Activated T-helper 2 cell treated with anti-CD3 and anti-CD28 coated beads, Interferon-gamma antibody, Interleukin-2, Interleukin-4, amounts not matched to agents 10 μg/mL and 5 μg/mL and 100 μg/mL, durations not matched to agents 14 hours and 24 hours and 36 hours (primary cell): ENCODE results near the gene RBM45. TPM values are rescaled to one million over a fixed set of nuclear protein-coding genes. Genes with fewer than 3 reads are reported as not detected.
A peak's percentile ranks its signal among the peaks of the same experiment; 100 is the strongest.

ENCODE experiments used
- DNase-seq: peaks from one replicate; pipeline ENCODE4 v3.0.0; 2021; ENCODE audit warnings: low spot score
- H3K27ac Mint-ChIP-seq: one replicate; pipeline ENCODE4 v1.8.0; 2021; ENCODE audit warnings: mixed read lengths
- H3K27me3 Mint-ChIP-seq: one replicate; pipeline ENCODE4 v1.8.0; 2021; ENCODE audit warnings: low read depth, mixed read lengths
- H3K36me3 Mint-ChIP-seq: one replicate; pipeline ENCODE4 v1.8.0; 2021; ENCODE audit warnings: low read depth, mixed read lengths
- H3K4me1 Mint-ChIP-seq: one replicate; pipeline ENCODE4 v1.8.0; 2021; ENCODE audit warnings: low read depth, mixed read lengths
- H3K4me3 Mint-ChIP-seq: one replicate; pipeline ENCODE4 v1.8.0; 2021; ENCODE audit warnings: low read depth, mild to moderate bottlenecking, moderate library complexity, mixed read lengths
- H3K9me3 Mint-ChIP-seq: one replicate; pipeline ENCODE4 v1.8.0; 2021; ENCODE audit warnings: mixed read lengths
- intact Hi-C: fragments of 100-400 bp; cut with micrococcal nuclease; formaldehyde crosslinking; loops from one replicate; pipeline ENCODE4 v1.15.1; 2023
- total RNA-seq: library from RNA; stranded (reverse); gene quantifications from 2 replicates; pipeline ENCODE4 v1.2.3, GENCODE V29; 2022

The RBM45 gene
- total RNA-seq, 1 donor from 2014 or later, result 14.3 TPM

DNA sequence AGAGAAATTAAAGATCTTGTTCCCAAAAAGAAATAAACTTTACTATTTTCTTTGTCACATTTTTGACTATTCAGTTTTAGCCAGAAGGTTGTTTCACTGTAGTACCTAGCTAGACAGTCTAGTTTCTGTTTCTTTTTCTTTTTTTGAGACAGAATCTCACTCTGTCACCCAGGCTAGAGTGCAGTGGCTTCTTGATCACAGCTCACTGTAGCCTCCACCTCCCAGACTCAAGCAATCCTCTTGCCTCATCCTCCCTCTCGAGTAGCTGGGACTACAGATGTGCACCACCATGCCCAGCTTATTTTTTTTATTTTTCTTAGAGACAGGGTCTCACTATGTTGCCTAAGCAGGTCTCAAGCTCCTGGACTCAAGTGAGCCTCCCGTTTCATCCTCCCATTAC is 2.2 kb downstream of the RBM45 start:
- Mint-ChIP-seq H3K27ac (peak overlapping the region; percentile 68), H3K4me3 (peak overlapping the region; percentile 43), H3K27me3 (no peaks in the 10 kb centered on the region), H3K9me3 (no peaks in the 10 kb centered on the region), H3K4me1 (peaks cover 30% of the 10 kb centered on the region), H3K36me3 (peaks cover 16% of the 10 kb centered on the region)
- intact Hi-C loops, result loop anchor here (5.0 kb wide), 2 partner anchors 408 to 1893 kb away; partner anchors contain the start of gene CWC22
- DNase-seq, result no peak

DNA sequence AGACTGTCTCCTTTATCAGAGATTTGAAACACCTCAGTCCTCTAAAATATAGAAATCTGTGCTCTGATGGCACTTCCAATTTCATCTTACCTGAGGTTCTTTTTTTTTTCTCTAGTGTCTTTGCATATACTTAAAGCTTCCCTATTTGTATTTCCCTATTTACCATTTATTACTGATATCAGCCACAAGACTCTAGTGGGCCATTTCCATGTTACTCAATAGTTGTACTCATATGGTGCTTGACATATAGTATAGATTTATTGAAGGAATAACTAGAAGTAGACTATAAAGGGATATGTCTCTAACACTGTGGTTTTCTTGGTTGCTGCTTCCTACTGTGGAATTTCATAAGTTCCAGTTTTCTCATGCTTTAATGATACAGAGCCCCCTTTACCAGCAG is 3.0 kb downstream of the RBM45 start:
- intact Hi-C loops, result no loop called here
- H3K4me3 Mint-ChIP-seq, result no peak overlapping the region
- peaks cover 22% of the 10 kb centered on the region for H3K36me3 Mint-ChIP-seq
- H3K4me1 Mint-ChIP-seq, result peaks cover 31% of the 10 kb centered on the region
- no peak for DNase-seq
- no peak overlapping the region for H3K27ac Mint-ChIP-seq
- H3K27me3 Mint-ChIP-seq, result no peaks in the 10 kb centered on the region
- no peaks in the 10 kb centered on the region for H3K9me3 Mint-ChIP-seq

DNA sequence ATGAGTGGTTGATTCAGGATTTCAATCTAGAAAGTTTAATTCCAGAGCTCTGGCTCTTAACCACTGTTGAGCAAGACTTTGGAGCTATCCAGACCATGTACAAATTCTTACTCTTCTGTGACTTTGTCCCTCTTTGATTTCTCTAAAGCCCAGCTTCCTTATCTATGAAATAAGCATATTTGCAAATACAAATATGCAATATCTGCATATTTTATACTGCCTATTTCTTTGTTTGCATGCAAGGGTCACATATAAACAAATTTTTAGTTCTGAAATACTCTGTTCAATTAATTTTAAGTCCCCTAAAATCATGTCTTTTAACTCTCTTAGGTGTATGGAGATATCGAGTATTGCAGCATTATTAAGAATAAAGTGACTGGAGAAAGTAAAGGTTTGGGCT is 5.5 kb downstream of the RBM45 start:
- intact Hi-C loops, result no loop called here
- Mint-ChIP-seq H3K9me3 (no peaks in the 10 kb centered on the region), H3K4me3 (no peak overlapping the region), H3K4me1 (peaks cover 30% of the 10 kb centered on the region), H3K27ac (no peak overlapping the region), H3K36me3 (peaks cover 40% of the 10 kb centered on the region), H3K27me3 (no peaks in the 10 kb centered on the region)
- no peak for DNase-seq

DNA sequence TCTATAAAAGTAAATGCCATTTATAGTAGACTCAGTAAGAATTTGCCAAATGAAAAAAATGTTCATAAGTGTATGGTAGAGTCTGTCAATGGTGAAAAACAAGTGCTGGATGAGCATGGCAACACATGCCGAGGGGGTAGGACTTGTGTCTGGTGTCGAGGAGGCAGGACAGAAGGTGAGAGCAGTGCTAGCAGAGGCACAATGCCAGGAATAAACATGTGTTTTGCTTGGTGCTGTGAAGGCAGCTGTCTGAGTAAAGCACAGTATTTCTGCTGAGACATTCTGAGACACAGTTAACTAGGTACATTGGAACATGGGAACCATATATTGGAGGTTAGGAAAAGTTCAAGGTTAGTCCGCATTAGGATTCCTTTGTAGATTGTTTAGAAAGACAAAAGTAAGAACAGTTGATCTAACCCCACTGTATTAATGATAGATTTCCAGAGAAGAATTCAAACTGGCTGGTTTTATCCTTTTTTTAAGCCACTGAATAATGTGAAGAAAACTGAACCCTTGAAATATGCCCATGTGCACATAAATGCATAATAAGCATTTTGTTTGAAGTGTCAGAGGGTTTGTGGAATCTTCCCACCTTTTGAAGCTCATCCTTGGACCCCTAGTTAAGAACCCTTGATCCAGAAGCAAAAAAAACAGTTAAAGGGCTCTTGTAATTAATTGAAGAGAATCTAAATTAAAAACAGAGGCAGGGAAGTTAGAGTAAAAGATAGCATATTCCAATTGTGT is 7.1 kb downstream of the RBM45 start:
- Mint-ChIP-seq H3K9me3 (no peaks in the 10 kb centered on the region), H3K4me3 (no peak overlapping the region), H3K27ac (no peak overlapping the region), H3K27me3 (no peaks in the 10 kb centered on the region), H3K36me3 (peaks cover 50% of the 10 kb centered on the region), H3K4me1 (peaks cover 16% of the 10 kb centered on the region)
- intact Hi-C loops, result no loop called here
- no peak for DNase-seq

DNA sequence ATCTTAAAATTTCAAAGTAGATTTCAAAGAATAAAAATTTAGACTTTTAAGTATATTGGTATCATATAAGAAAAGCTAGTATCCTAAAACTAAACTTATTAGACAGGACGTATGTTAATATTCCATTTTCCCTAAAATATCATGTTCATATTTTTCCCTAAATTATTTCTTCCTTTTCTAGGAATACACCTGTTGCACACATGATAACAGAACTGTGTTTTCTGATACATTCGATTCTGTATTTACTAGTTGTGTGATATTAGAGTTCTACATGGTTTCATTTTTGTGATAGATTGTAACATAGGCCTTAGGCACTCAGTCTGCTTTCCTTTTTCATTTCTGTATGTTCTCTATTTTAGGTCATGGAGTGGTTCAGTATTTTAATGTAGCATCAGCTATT is 10.9 kb downstream of the RBM45 start:
- peaks cover 52% of the 10 kb centered on the region for H3K36me3 Mint-ChIP-seq
- no peak for DNase-seq
- intact Hi-C loops, result no loop called here
- H3K27me3 Mint-ChIP-seq, result no peaks in the 10 kb centered on the region
- peaks cover 3% of the 10 kb centered on the region for H3K4me1 Mint-ChIP-seq
- no peak overlapping the region for H3K4me3 Mint-ChIP-seq
- H3K9me3 Mint-ChIP-seq, result no peaks in the 10 kb centered on the region
- no peak overlapping the region for H3K27ac Mint-ChIP-seq

DNA sequence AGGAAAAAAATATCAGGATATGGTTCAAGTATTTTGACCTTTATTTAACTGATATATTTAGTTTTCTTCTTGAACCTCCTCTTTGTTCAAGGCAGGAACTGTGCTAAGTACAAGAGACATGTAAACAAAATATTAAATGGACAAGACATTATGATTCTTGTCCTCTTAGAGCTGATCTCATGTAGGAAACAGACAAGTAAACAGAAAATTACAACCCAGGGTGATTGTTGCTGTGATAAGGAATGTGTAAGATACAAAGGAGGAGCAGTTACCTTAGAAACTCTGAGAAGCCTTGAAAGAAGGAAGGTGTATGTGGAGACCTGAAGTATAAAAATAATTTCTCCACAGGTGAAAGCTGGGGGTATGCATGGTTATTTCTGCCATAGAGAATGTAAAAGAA is 12.9 kb downstream of the RBM45 start:
- H3K36me3 Mint-ChIP-seq, result peaks cover 45% of the 10 kb centered on the region
- H3K27me3 Mint-ChIP-seq, result no peaks in the 10 kb centered on the region

DNA sequence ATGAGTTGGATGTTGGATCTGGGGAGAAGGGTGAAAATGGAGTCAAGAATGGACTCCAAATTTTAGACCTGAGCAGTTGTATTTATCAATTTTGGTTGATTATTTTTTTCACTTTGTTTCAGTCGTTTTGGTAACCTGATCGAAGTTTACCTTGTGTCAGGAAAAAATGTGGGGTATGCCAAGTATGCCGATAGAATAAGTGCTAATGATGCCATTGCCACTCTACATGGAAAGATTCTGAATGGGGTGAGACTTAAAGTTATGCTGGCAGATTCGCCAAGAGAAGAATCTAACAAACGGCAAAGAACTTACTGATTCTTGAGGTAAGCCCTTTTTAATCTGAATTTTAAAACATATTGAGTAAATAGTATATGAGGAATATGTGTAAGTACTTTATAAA is 13.6 kb downstream of the RBM45 start:
- intact Hi-C loops, result no loop called here
- H3K27me3 Mint-ChIP-seq, result no peaks in the 10 kb centered on the region
- no peak for DNase-seq
- no peak overlapping the region for H3K4me3 Mint-ChIP-seq
- peaks cover 41% of the 10 kb centered on the region for H3K36me3 Mint-ChIP-seq
- H3K9me3 Mint-ChIP-seq, result no peaks in the 10 kb centered on the region
- H3K4me1 Mint-ChIP-seq, result no peaks in the 10 kb centered on the region
- no peak overlapping the region for H3K27ac Mint-ChIP-seq

More for the DNA sequence above, 12.9 kb downstream of the RBM45 start:
- Mint-ChIP-seq H3K27ac (no peak overlapping the region), H3K4me1 (no peaks in the 10 kb centered on the region), H3K9me3 (no peaks in the 10 kb centered on the region), H3K4me3 (no peak overlapping the region)
- no peak for DNase-seq
- intact Hi-C loops, result no loop called here

DNA sequence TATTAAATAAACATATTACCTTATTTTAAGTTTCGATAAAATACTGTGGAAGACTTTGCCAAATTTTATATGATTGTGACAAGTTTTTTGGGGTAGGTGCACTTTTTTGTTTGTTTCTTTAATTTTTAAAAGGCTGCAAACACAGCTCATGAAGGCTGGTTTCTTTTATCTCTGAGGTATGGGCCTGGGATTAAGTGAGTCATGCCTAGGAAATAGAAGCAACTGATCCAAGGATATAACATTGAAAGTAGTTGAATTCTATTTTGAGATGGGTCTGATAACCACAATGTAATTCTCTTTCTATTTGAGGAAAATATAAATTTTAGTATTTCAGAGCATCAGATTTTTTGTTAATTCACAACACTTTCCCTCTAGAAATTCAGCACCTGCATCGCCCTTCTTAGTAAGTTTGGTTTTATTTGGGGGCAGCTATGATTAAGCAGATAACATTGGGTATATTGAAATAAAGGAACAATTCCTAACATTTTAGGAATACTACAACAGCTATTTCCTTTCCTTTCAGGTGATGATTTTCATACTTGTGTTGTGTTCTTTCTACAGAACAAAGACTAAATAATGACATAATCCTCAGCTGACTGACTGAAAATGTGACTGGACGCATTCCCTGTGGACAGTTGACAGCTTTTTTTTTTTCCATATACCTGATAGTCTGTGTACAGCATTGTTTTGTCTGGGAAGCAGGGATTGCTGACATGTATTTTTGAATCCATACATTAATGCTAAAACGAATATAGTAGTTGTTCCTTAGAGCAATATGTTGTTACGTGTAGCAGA is 16.8 kb downstream of the RBM45 start:
- Mint-ChIP-seq H3K36me3 (peaks cover 20% of the 10 kb centered on the region), H3K9me3 (no peaks in the 10 kb centered on the region), H3K4me3 (no peak overlapping the region), H3K27me3 (no peaks in the 10 kb centered on the region), H3K4me1 (no peaks in the 10 kb centered on the region), H3K27ac (no peak overlapping the region)
- DNase-seq, result no peak
- intact Hi-C loops, result no loop called here

DNA sequence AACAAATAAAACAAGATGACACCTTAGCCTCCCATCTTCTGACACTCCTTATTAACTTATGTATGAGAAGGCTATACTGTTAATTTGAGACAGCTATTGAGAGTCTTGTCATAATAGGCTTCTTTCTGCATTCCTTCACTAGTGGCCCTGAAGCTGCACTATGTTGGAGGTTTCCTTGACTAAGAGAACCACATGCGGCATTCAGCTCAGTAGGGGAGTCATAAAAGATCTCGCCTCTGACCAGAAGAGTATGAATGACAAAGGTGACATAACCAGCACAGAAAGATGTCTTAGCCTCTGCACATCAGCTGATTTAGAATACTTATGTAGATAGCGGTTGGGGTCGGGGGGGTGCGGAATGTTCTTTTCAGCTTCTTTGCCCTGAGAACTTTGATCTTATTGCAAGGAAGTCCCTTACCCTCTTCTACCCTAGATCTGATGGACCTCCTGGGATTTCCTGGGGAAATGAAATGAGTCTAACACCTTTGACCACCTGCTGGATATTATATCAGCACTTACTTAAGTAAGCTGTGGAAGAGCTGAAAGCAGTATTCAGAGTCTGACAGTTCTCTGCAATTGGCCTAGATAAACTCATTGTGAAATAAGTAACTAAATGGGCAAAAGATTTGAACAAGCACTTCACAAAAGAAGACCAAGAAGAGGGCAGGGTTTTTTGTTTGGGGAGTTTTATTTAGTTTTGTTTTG is 24.2 kb downstream of the RBM45 start:
- no peak for DNase-seq
- Mint-ChIP-seq H3K9me3 (no peaks in the 10 kb centered on the region), H3K4me1 (no peaks in the 10 kb centered on the region), H3K27ac (no peak overlapping the region), H3K4me3 (no peak overlapping the region), H3K27me3 (no peaks in the 10 kb centered on the region), H3K36me3 (peaks cover 5% of the 10 kb centered on the region)
- intact Hi-C loops, result no loop called here

DNA sequence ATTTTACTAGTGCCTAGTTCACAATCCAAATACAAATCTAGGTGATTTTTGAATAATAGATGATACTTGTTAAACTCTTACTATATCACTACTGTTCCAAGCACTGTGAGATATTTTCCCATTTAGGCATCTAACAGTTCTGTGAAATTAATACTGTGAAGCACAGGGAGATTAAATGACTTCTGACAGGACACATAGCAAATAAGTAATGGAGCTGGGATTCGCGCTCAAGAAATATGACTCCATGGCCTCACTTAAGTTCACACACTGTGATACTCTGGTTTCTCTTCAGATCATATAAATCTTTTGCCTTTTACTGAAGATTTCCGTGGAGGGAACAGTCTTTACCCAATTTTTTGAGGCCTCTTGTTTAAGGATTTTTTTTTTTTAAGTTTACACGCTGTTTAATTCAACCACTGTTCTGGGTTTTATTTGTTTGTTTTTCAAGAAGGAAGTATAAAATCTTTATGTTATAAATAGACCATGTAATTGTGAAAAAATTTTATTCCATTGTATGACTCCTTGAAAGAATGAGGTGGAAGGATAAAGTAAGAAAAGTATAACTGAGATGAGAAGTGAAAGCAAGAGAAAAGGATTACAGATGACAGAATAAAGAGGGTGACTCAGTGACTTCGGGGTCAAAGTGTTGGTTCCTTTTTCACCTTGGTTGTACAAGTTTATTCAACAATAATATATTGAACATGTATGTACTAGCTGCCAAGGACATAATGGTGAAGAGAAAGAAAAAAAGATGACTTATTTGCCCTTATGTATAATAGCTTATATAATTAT is 30.2 kb downstream of the RBM45 start:
- H3K4me3 Mint-ChIP-seq, result no peak overlapping the region
- H3K9me3 Mint-ChIP-seq, result no peaks in the 10 kb centered on the region
- H3K27ac Mint-ChIP-seq, result no peak overlapping the region
- intact Hi-C loops, result no loop called here
- H3K27me3 Mint-ChIP-seq, result peaks cover 9% of the 10 kb centered on the region
- no peak for DNase-seq
- no peaks in the 10 kb centered on the region for H3K36me3 Mint-ChIP-seq
- H3K4me1 Mint-ChIP-seq, result no peaks in the 10 kb centered on the region

DNA sequence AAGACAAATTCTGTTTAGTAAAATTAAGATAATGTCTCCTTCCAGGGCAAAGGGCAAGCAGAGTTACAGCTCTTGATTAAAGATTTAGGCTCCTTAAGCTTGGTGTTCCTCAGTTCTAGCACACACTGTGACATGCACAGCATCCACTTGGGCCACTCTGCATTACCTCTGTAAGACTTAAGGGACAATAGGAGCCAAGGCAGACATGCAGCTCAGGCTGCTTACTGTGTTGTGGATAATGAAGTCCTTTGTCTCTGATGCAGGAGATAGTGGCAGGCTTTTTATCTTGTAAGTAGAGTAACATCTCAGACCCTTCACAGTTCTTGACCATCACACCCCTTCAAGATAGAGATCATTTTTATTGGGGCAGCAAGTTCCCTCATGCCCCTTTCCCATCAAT is 31.2 kb downstream of the RBM45 start:
- Mint-ChIP-seq H3K36me3 (no peaks in the 10 kb centered on the region), H3K9me3 (no peaks in the 10 kb centered on the region), H3K4me3 (no peak overlapping the region), H3K27me3 (peaks cover 9% of the 10 kb centered on the region), H3K27ac (no peak overlapping the region), H3K4me1 (no peaks in the 10 kb centered on the region)
- no peak for DNase-seq
- intact Hi-C loops, result no loop called here

DNA sequence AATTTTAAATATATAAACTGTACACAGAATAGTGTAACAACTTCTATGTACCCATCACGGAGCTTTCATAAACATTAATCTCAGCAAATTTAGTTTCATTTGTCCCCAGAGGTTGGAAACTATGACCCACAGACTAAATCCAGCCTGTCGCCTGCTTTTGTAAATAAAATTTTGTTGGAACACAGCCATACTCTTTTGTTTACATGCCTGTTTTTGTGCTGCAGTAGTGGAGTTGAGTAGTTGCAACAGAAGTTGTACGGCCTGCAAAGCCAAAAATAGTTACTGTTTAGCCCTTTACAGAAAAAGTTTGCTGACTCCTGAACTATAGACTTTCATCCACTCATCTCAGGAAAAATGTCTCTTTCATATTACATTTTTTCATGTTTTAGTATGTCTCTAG is 39.8 kb downstream of the RBM45 start:
- H3K36me3 Mint-ChIP-seq, result no peaks in the 10 kb centered on the region
- intact Hi-C loops, result no loop called here
- no peak overlapping the region for H3K27ac Mint-ChIP-seq
- DNase-seq, result no peak
- H3K4me3 Mint-ChIP-seq, result no peak overlapping the region
- no peaks in the 10 kb centered on the region for H3K9me3 Mint-ChIP-seq
- no peaks in the 10 kb centered on the region for H3K4me1 Mint-ChIP-seq
- H3K27me3 Mint-ChIP-seq, result peaks cover 3% of the 10 kb centered on the region
